ENCODE results near the gene GRK1.

GRK1 gene

GRCh38 chr13:113763254-113763653, 96.2 kb downstream of the GRK1 start:
- DNase-seq: no peak

GRCh38 chr13:113763961-113764792, 97.2 kb downstream of the GRK1 start:
- no peak for DNase-seq

GRCh38 chr13:113764793-113765563, 98.0 kb downstream of the GRK1 start:
- no peak for DNase-seq

- no peak for DNase-seq
Observed at GRCh38 chr13:113765564-113765910, 98.5 kb downstream of the GRK1 start.

GRCh38 chr13:113766035-113766800, 99.2 kb downstream of the GRK1 start:
- DNase-seq: no peak

GRCh38 chr13:113767366-113767765, 100.3 kb downstream of the GRK1 start:
- DNase-seq: no peak

GRCh38 chr13:113768018-113768905, 101.2 kb downstream of the GRK1 start:
- no peak for DNase-seq

- DNase-seq: no peak
Observed at GRCh38 chr13:113769106-113769505, 102.1 kb downstream of the GRK1 start.

GRCh38 chr13:113769881-113770280, 102.9 kb downstream of the GRK1 start:
- no peak for DNase-seq

GRCh38 chr13:113770441-113770840, 103.4 kb downstream of the GRK1 start:
- DNase-seq: no peak

- DNase-seq: no peak
Observed at GRCh38 chr13:113770937-113771336, 103.9 kb downstream of the GRK1 start.

- DNase-seq: no peak
Observed at GRCh38 chr13:113771709-113772331, 104.8 kb downstream of the GRK1 start.

- peak; percentile 32 for DNase-seq
Observed at GRCh38 chr13:113774177-113775107, 107.4 kb downstream of the GRK1 start.

GRCh38 chr13:113775451-113776145, 108.6 kb downstream of the GRK1 start:
- DNase-seq: no peak

GRCh38 chr13:113776231-113777125, 109.5 kb downstream of the GRK1 start:
- no peak for DNase-seq

GRCh38 chr13:113777311-113778260, 110.6 kb downstream of the GRK1 start:
- no peak for DNase-seq

GRCh38 chr13:113781571-113781970, 114.6 kb downstream of the GRK1 start:
- DNase-seq: no peak

- DNase-seq: no peak
Observed at GRCh38 chr13:113782472-113782871, 115.5 kb downstream of the GRK1 start.
